SK-N-SH treated with all-trans-retinoic acid at 6 μM for 48 hours (cell line): ENCODE results near the gene TBC1D9B.

ENCODE experiments used
- ATAC-seq: fragments of 200-7000 bp; cut with Tn5 transposase; 3 replicates; pipeline ENCODE4 v1.9.1; 2020; ENCODE audit warnings: mild to moderate bottlenecking, moderate library complexity
- ARNTL ChIP-seq: fragments of 450-650 bp; formaldehyde crosslinking; IDR thresholded peaks from 2 replicates; pipeline ENCODE4 v1.5.0; 2020; ENCODE audit warnings: low read depth, mild to moderate bottlenecking, moderate library complexity, borderline replicate concordance
- BACH2 ChIP-seq: fragments of 250-450 bp; sonication (Bioruptor Pico); IDR thresholded peaks from 2 replicates; pipeline ENCODE4 v1.9.0; 2021; ENCODE audit warnings: mild to moderate bottlenecking, borderline replicate concordance
- CSDC2 ChIP-seq: fragments of 250-450 bp; sonication (Bioruptor Pico); IDR thresholded peaks from 2 replicates; pipeline ENCODE4 v1.5.0; 2020; ENCODE audit warnings: mild to moderate bottlenecking, moderate library complexity
- ISL1 ChIP-seq: fragments of 250-450 bp; sonication (Bioruptor Pico); IDR thresholded peaks from 2 replicates; pipeline ENCODE4 v2.1.2; 2022; ENCODE audit warnings: mild to moderate bottlenecking, moderate library complexity
- OSR1 ChIP-seq: fragments of 250-450 bp; sonication (Bioruptor Pico); IDR thresholded peaks from 2 replicates; pipeline ENCODE4 v1.8.0; 2022; ENCODE audit warnings: moderate library complexity, mild to moderate bottlenecking, inconsistent platforms
- PPARA ChIP-seq: fragments of 250-450 bp; sonication (Bioruptor Pico); IDR thresholded peaks from 2 replicates; pipeline ENCODE4 v1.5.0; 2020; ENCODE audit warnings: mild to moderate bottlenecking, borderline replicate concordance
- RARB ChIP-seq: fragments of 250-450 bp; sonication (Bioruptor Pico); IDR thresholded peaks from 2 replicates; pipeline ENCODE4 v1.8.0; 2021; ENCODE audit warnings: mild to moderate bottlenecking, moderate library complexity
- TCF4 ChIP-seq: fragments of 250-450 bp; sonication (Bioruptor Pico); IDR thresholded peaks from 2 replicates; pipeline ENCODE4 v1.8.0; 2021; ENCODE audit warnings: mild to moderate bottlenecking, moderate library complexity, borderline replicate concordance
- ZC3H10 ChIP-seq: fragments of 250-450 bp; sonication (Bioruptor Pico); IDR thresholded peaks from 2 replicates; pipeline ENCODE4 v1.5.1; 2021; ENCODE audit warnings: mild to moderate bottlenecking, moderate library complexity
- ZNF70 ChIP-seq: fragments of 450-650 bp; formaldehyde crosslinking; IDR thresholded peaks from 2 replicates; pipeline ENCODE4 v1.5.0; 2020; ENCODE audit warnings: mild to moderate bottlenecking, moderate library complexity
- ZNF8 ChIP-seq: fragments of 450-650 bp; formaldehyde crosslinking; IDR thresholded peaks from 2 replicates; pipeline ENCODE4 v1.5.0; 2020; ENCODE audit warnings: mild to moderate bottlenecking, moderate library complexity
- TF ChIP-seq, protein P1 (sequence below): fragments of 250-450 bp; sonication (Bioruptor Pico); IDR thresholded peaks from 2 replicates; pipeline ENCODE4 v1.8.0; 2020; ENCODE audit warnings: mild to moderate bottlenecking, moderate library complexity, borderline replicate concordance
- TF ChIP-seq, protein P2 (sequence below): fragments of 250-450 bp; sonication (Bioruptor Pico); IDR thresholded peaks from 2 replicates; pipeline ENCODE4 v1.5.0; 2020; ENCODE audit warnings: mild to moderate bottlenecking, moderate library complexity
- TF ChIP-seq, protein P3 (sequence below): fragments of 250-450 bp; sonication (Bioruptor Pico); IDR thresholded peaks from 2 replicates; pipeline ENCODE4 v1.5.1; 2020; ENCODE audit warnings: low read depth, mild to moderate bottlenecking, moderate library complexity

The TBC1D9B gene

DNA sequence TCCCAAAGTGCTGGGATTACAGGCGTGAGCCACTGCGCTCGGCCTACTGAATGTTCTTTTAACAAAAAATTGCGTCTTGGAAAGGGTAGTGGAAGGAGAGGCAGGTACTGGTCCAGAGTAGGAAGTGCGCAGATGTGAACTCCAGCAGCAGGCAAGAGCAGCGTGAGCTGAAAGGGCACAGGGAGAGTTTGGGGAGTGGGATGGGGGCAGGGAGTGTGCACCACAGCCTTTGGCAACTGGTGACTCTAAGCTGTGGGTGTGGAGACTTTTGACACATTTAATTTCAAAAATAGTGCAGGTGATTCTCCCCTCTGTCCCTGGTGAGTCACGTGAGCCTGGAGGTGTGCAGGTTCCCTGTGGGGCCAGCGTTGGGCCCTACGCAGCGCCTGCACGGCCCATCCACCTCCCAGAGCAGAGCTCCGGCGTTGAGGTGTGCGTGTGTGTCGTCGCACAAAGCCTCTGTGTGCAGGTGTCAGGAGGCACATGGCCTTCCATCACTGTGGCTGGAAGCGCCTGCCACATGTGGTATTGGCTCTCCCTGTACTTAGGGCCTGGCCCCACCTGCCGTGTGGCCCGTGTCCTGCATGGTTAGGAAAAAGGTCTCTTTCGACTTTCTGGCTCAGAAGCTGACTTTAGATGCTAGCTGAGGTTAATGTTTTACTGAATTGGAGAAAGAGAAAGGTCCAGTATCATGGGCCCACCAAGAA is 75.5 kb downstream of the TBC1D9B start:
- TF ChIP-seq CSDC2 (CRISPR knock-in tag) (no peak), PPARA (CRISPR knock-in tag) (no peak), OSR1 (CRISPR knock-in tag) (no peak), ZNF70 (no peak), BACH2 (CRISPR knock-in tag) (no peak), ARNTL (CRISPR knock-in tag) (no peak), RARB (no peak)
- TF ChIP-seq, protein P1, sequence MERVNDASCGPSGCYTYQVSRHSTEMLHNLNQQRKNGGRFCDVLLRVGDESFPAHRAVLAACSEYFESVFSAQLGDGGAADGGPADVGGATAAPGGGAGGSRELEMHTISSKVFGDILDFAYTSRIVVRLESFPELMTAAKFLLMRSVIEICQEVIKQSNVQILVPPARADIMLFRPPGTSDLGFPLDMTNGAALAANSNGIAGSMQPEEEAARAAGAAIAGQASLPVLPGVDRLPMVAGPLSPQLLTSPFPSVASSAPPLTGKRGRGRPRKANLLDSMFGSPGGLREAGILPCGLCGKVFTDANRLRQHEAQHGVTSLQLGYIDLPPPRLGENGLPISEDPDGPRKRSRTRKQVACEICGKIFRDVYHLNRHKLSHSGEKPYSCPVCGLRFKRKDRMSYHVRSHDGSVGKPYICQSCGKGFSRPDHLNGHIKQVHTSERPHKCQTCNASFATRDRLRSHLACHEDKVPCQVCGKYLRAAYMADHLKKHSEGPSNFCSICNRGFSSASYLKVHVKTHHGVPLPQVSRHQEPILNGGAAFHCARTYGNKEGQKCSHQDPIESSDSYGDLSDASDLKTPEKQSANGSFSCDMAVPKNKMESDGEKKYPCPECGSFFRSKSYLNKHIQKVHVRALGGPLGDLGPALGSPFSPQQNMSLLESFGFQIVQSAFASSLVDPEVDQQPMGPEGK (CRISPR knock-in tag), result no peak
- TF ChIP-seq, protein P2, sequence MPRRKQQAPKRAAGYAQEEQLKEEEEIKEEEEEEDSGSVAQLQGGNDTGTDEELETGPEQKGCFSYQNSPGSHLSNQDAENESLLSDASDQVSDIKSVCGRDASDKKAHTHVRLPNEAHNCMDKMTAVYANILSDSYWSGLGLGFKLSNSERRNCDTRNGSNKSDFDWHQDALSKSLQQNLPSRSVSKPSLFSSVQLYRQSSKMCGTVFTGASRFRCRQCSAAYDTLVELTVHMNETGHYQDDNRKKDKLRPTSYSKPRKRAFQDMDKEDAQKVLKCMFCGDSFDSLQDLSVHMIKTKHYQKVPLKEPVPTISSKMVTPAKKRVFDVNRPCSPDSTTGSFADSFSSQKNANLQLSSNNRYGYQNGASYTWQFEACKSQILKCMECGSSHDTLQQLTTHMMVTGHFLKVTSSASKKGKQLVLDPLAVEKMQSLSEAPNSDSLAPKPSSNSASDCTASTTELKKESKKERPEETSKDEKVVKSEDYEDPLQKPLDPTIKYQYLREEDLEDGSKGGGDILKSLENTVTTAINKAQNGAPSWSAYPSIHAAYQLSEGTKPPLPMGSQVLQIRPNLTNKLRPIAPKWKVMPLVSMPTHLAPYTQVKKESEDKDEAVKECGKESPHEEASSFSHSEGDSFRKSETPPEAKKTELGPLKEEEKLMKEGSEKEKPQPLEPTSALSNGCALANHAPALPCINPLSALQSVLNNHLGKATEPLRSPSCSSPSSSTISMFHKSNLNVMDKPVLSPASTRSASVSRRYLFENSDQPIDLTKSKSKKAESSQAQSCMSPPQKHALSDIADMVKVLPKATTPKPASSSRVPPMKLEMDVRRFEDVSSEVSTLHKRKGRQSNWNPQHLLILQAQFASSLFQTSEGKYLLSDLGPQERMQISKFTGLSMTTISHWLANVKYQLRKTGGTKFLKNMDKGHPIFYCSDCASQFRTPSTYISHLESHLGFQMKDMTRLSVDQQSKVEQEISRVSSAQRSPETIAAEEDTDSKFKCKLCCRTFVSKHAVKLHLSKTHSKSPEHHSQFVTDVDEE (CRISPR knock-in tag), result no peak
- TF ChIP-seq, protein P3, sequence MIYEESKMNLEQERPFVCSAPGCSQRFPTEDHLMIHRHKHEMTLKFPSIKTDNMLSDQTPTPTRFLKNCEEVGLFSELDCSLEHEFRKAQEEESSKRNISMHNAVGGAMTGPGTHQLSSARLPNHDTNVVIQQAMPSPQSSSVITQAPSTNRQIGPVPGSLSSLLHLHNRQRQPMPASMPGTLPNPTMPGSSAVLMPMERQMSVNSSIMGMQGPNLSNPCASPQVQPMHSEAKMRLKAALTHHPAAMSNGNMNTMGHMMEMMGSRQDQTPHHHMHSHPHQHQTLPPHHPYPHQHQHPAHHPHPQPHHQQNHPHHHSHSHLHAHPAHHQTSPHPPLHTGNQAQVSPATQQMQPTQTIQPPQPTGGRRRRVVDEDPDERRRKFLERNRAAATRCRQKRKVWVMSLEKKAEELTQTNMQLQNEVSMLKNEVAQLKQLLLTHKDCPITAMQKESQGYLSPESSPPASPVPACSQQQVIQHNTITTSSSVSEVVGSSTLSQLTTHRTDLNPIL (CRISPR knock-in tag), result no peak
- ATAC-seq, result no peak; the same call in 2 of the 3 replicates

DNA sequence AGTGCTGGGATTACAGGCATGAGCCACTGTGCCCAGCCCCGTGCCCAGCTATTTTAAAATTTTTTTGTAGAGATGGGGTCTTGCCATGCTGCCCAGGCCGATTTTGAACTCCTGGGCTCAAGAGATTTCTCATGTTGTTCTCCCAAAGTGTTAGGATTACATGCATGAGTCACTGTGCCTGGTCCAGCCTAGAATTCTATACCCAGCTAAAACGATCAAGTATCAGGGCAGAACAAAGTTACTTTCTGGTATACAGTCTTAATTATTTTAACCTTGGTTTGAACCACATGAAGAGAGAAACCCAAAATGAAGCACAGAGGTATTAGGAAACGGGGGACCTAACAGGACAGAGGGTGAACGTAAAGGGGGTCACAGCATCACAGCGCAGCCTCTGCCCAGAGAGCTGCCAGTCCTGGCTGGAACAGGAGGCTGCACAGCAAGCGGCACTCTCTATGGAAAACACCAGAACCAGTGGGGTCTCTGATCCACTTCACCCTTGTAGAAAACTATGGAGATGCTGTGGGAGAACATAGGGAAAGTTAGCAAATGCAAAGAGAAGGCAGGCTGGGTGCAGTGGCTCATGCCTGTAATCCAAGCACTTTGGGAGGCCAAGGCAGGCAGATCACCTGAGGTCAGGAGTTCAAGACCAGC is 76.8 kb downstream of the TBC1D9B start:
- ATAC-seq, result no peak
- TF ChIP-seq, protein P3 (CRISPR knock-in tag), result no peak
- TF ChIP-seq CSDC2 (CRISPR knock-in tag), result no peak
- no peak for TF ChIP-seq ISL1 (CRISPR knock-in tag)
- TF ChIP-seq, protein P1 (CRISPR knock-in tag), result no peak
- TF ChIP-seq ZC3H10 (CRISPR knock-in tag), result no peak
- no peak for TF ChIP-seq ZNF8 (CRISPR knock-in tag)
- TF ChIP-seq TCF4 (CRISPR knock-in tag), result no peak
- TF ChIP-seq, protein P2 (CRISPR knock-in tag), result no peak
